ENCODE measurements around the gene BZW1.
A peak's percentile ranks its signal among the peaks of the same experiment; 100 is the strongest.

Gene BZW1

DNA sequence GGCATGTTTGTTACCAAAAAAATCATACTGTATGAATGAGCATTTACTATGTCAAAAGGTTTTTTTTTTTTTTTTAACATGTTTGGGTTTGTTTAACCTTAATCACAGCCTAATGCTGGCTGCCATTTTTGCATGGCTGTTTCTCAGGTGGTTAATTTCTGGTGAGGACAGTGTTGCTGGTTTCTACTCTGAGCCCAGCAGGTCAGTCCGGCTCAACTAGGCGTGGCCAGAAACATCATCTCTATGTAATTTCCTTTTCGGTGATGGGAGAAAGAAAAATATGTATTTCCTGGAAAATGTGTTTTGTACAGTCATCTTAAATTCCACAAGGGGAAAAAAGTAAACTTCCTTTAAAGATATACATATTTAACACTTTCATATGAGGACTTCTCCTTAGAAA, 24.9 kb upstream of the BZW1 start:
- no peak for DNase-seq (ENCODE audit: extremely low spot score)
- ChIA-PET POLR2A (interaction anchor here (0.7 kb wide), 1 partner anchor 38 kb away, joined by 4 read pairs; no protein-coding TSS in a partner anchor), CTCF (interaction anchor here (0.7 kb wide), 1 partner anchor 592 kb away, joined by 7 read pairs; no protein-coding TSS in a partner anchor)
- no peak for TF ChIP-seq TARDBP (IDR thresholded peaks at IDR 0.05)
- TF ChIP-seq NFRKB (IDR thresholded peaks at IDR 0.05), result no peak
- TF ChIP-seq FOXA1 (IDR thresholded peaks at IDR 0.05), result no peak
- TF ChIP-seq ZNF384 (IDR thresholded peaks at IDR 0.05), result no peak
- TF ChIP-seq FOXK2 (IDR thresholded peaks at IDR 0.05), result no peak
- no peak for TF ChIP-seq CTBP1 (IDR thresholded peaks at IDR 0.05; ENCODE audit: borderline replicate concordance)
- TF ChIP-seq ARNT (IDR thresholded peaks at IDR 0.05), result no peak
- TF ChIP-seq L3MBTL2 (conservative IDR thresholded peaks at IDR 0.05), result no peak
- no peak for TF ChIP-seq LEF1 (IDR thresholded peaks at IDR 0.05; ENCODE audit: borderline replicate concordance)
- TF ChIP-seq FOXM1 (IDR thresholded peaks at IDR 0.05; ENCODE audit: borderline replicate concordance), result no peak
- no peak for TF ChIP-seq HDGF (IDR thresholded peaks at IDR 0.05; ENCODE audit: borderline replicate concordance)
- TF ChIP-seq, protein P1, sequence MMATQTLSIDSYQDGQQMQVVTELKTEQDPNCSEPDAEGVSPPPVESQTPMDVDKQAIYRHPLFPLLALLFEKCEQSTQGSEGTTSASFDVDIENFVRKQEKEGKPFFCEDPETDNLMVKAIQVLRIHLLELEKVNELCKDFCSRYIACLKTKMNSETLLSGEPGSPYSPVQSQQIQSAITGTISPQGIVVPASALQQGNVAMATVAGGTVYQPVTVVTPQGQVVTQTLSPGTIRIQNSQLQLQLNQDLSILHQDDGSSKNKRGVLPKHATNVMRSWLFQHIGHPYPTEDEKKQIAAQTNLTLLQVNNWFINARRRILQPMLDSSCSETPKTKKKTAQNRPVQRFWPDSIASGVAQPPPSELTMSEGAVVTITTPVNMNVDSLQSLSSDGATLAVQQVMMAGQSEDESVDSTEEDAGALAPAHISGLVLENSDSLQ (IDR thresholded peaks at IDR 0.05), result no peak
- TF ChIP-seq BHLHE40 (IDR thresholded peaks at IDR 0.05; ENCODE audit: borderline replicate concordance), result no peak
- TF ChIP-seq SUZ12 (IDR thresholded peaks at IDR 0.05), result no peak
- no peak for TF ChIP-seq ELF4 (IDR thresholded peaks at IDR 0.05)
- no peak for TF ChIP-seq SP1 (IDR thresholded peaks at IDR 0.05)

DNA sequence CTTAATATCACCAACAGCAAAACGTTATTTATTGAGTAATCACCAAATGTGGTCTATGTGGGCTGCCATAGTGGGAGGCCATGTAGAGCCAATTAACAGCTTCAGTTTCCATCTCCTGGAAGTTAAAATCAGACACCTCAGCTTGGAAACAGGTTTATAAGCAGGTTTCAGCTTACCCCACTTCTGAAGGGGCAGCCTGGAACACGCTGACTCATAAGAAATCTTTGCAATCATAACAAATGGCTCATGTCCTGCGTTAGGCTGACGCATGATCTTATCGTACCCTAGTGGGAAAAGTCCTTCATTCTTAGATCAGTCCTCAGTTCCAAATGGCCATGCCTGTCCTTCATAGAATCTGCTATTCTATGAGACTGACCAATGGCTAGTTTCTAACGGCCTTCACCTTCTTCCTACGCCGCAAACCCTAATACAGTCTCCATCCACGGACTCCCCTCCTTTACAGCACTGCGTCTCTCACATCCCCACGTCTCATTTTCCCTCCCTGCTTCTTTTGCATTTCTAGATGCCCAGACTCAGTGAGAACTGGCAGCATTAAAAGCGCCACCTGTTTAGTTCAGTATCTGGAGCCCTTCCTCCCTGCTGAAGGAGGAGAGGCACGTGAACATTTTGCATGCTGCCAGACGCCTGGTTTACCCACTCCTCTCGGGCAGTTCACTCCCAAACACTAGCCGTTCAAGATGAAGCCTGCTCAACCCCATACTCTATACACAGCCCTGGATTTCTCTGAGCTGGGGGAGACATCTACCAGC, 24.2 kb upstream of the BZW1 start:
- ChIA-PET POLR2A (interaction anchor here (1.1 kb wide), 1 partner anchor 77 kb away, joined by 3 read pairs; the partner anchor contains the start of gene CLK1), CTCF (interaction anchor here (0.7 kb wide), 1 partner anchor 591 kb away, joined by 7 read pairs; no protein-coding TSS in a partner anchor)
- TF ChIP-seq LEF1 (IDR thresholded peaks at IDR 0.05; ENCODE audit: borderline replicate concordance) (no peak), NFRKB (IDR thresholded peaks at IDR 0.05) (no peak), HDGF (IDR thresholded peaks at IDR 0.05; ENCODE audit: borderline replicate concordance) (no peak), ZNF384 (IDR thresholded peaks at IDR 0.05) (no peak), FOXA1 (IDR thresholded peaks at IDR 0.05) (no peak), L3MBTL2 (conservative IDR thresholded peaks at IDR 0.05) (no peak), SUZ12 (IDR thresholded peaks at IDR 0.05) (no peak), FOXM1 (IDR thresholded peaks at IDR 0.05; ENCODE audit: borderline replicate concordance) (no peak), TARDBP (IDR thresholded peaks at IDR 0.05) (no peak), ARNT (IDR thresholded peaks at IDR 0.05) (no peak), FOXK2 (IDR thresholded peaks at IDR 0.05) (no peak), BHLHE40 (IDR thresholded peaks at IDR 0.05; ENCODE audit: borderline replicate concordance) (no peak), CTBP1 (IDR thresholded peaks at IDR 0.05; ENCODE audit: borderline replicate concordance) (no peak), SP1 (IDR thresholded peaks at IDR 0.05) (no peak), ELF4 (IDR thresholded peaks at IDR 0.05) (no peak)
- TF ChIP-seq, protein P1 (IDR thresholded peaks at IDR 0.05), result no peak
- peak; percentile 30 for DNase-seq (ENCODE audit: extremely low spot score)

DNA sequence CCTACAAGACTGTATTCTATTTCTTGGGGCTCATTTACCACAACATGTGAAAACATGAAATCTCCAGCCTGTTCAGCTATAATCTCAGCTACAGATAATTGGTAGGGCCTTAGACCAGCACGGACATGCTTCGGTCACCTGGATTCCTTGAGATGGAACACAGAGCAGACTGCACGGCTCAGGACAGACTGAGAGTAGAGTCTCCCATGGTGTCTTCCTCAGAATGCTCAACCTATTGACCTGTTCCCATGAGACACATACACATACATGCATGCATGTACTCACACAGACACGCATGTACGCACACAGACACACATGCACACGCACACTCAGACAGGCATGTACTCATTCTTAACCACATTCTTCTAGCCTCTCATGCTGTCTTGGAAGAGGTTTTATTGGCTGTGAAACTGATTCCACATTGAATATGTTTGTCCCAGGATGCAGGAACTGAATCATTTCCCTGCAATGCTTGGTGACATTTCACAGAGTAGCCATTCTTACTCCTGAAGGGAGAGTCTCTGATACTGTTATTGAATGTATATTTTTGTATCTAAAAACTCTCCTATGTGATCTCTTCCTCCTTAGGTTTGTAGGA, 23.5 kb upstream of the BZW1 start:
- POLR2A ChIA-PET, result interaction anchor here (1.1 kb wide), 1 partner anchor 77 kb away, joined by 3 read pairs; the partner anchor contains the start of gene CLK1

GRCh38 chr2:200790185-200790584, 21.5 kb upstream of the BZW1 start:
- TF ChIP-seq FOXA1 (IDR thresholded peaks at IDR 0.05) (no peak), CTBP1 (IDR thresholded peaks at IDR 0.05; ENCODE audit: borderline replicate concordance) (no peak), FOXM1 (IDR thresholded peaks at IDR 0.05; ENCODE audit: borderline replicate concordance) (no peak)
- ChIA-PET CTCF (no interaction called here), POLR2A (interaction anchor here (1.3 to 1.4 kb wide), 2 partner anchors 74 to 99 kb away, joined by 4 to 7 read pairs; partner anchors contain the start of genes CLK1, NIF3L1 and PPIL3)
- DNase-seq (ENCODE audit: extremely low spot score), result no peak

More for the DNA sequence above, 23.5 kb upstream of the BZW1 start:
- TF ChIP-seq ARNT (IDR thresholded peaks at IDR 0.05) (no peak), BHLHE40 (IDR thresholded peaks at IDR 0.05; ENCODE audit: borderline replicate concordance) (no peak), SUZ12 (IDR thresholded peaks at IDR 0.05) (no peak), FOXM1 (IDR thresholded peaks at IDR 0.05; ENCODE audit: borderline replicate concordance) (no peak), FOXA1 (IDR thresholded peaks at IDR 0.05) (no peak)
- DNase-seq (ENCODE audit: extremely low spot score), result no peak
- CTCF ChIA-PET, result no interaction called here

DNA sequence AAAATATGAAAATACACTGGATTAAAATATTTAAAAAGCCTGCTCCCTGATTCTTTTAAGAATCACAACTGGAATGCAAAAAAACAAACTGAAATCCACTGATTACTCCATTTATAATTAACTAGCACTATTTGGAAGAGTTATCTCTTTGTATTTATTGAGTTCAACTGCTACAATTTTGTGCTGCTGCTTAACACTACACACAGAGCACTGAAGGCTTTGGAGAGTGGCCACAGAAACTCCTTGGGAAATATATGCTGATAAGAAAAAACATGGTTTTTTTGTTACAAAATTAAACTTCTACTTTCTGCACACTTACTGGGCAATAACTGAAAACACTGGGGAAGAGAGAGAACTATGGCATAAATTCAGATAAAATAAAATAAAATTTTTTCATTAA, 19.8 kb upstream of the BZW1 start:
- no peak for DNase-seq (ENCODE audit: extremely low spot score)
- ChIA-PET POLR2A (no interaction called here), CTCF (no interaction called here)
- no peak for TF ChIP-seq SP1 (IDR thresholded peaks at IDR 0.05)
- TF ChIP-seq, protein P1 (IDR thresholded peaks at IDR 0.05), result no peak
- no peak for TF ChIP-seq L3MBTL2 (conservative IDR thresholded peaks at IDR 0.05)
- no peak for TF ChIP-seq HDGF (IDR thresholded peaks at IDR 0.05; ENCODE audit: borderline replicate concordance)
- TF ChIP-seq CTBP1 (IDR thresholded peaks at IDR 0.05; ENCODE audit: borderline replicate concordance), result no peak
- TF ChIP-seq ZNF384 (IDR thresholded peaks at IDR 0.05), result no peak
- TF ChIP-seq FOXM1 (IDR thresholded peaks at IDR 0.05; ENCODE audit: borderline replicate concordance), result no peak
- no peak for TF ChIP-seq ARNT (IDR thresholded peaks at IDR 0.05)
- TF ChIP-seq FOXA1 (IDR thresholded peaks at IDR 0.05), result no peak
- TF ChIP-seq FOXK2 (IDR thresholded peaks at IDR 0.05), result no peak
- no peak for TF ChIP-seq NFRKB (IDR thresholded peaks at IDR 0.05)
- no peak for TF ChIP-seq BHLHE40 (IDR thresholded peaks at IDR 0.05; ENCODE audit: borderline replicate concordance)
- no peak for TF ChIP-seq LEF1 (IDR thresholded peaks at IDR 0.05; ENCODE audit: borderline replicate concordance)
- TF ChIP-seq ELF4 (IDR thresholded peaks at IDR 0.05), result no peak
- TF ChIP-seq SUZ12 (IDR thresholded peaks at IDR 0.05), result no peak
- TF ChIP-seq TARDBP (IDR thresholded peaks at IDR 0.05), result no peak
